ENCODE results near the gene PLEKHG2. TPM values are rescaled to one million over a fixed set of nuclear protein-coding genes. Genes with fewer than 3 reads are reported as not detected.
A peak's percentile ranks its signal among the peaks of the same experiment; 100 is the strongest.

Gene PLEKHG2
- total and polyA plus RNA-seq, 3 donors from 2014 or later: 22.6 to 32.8 (median 29.2) TPM

DNA sequence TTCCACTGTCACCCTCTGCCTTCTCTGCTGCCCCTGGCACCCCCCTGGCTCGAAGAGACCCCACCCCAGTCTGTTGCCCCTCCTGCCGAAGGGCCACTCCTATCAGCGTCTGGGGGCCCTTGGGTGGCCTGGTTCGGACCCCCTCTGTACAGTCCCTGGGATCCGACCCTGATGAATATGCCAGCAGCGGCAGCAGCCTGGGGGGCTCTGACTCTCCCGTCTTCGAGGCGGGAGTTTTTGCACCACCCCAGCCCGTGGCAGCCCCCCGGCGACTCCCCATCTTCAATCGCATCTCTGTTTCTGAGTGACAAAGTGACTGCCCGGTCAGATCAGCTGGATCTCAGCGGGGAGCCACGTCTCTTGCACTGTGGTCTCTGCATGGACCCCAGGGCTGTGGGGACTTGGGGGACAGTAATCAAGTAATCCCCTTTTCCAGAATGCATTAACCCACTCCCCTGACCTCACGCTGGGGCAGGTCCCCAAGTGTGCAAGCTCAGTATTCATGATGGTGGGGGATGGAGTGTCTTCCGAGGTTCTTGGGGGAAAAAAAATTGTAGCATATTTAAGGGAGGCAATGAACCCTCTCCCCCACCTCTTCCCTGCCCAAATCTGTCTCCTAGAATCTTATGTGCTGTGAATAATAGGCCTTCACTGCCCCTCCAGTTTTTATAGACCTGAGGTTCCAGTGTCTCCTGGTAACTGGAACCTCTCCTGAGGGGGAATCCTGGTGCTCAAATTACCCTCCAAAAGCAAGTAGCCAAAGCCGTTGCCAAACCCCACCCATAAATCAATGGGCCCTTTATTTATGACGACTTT is 3.9 kb upstream of the PLEKHG2 start:
- Histone ChIP-seq H3K27ac (peak overlapping the region; percentile 89 to 95), H3K27me3 (no peaks in the 10 kb centered on the region), H3K4me1 (peaks cover 33% of the 10 kb centered on the region), H3K4me3 (peak overlapping the region; percentile 68 to 92), H3K9me3 (no peaks in the 10 kb centered on the region), H3K36me3 (ENCODE audit: low read depth, missing control alignments) (no peaks in the 10 kb centered on the region)
- whole genome bisulfite sequencing, 2 donors: 11 to 43% methylated on average over 8 to 20 of the region's 20 CpGs
- intact Hi-C loops (cut with DNase I; ENCODE audit: low total_unique reads): no loop called here
- TF ChIP-seq, protein P1, sequence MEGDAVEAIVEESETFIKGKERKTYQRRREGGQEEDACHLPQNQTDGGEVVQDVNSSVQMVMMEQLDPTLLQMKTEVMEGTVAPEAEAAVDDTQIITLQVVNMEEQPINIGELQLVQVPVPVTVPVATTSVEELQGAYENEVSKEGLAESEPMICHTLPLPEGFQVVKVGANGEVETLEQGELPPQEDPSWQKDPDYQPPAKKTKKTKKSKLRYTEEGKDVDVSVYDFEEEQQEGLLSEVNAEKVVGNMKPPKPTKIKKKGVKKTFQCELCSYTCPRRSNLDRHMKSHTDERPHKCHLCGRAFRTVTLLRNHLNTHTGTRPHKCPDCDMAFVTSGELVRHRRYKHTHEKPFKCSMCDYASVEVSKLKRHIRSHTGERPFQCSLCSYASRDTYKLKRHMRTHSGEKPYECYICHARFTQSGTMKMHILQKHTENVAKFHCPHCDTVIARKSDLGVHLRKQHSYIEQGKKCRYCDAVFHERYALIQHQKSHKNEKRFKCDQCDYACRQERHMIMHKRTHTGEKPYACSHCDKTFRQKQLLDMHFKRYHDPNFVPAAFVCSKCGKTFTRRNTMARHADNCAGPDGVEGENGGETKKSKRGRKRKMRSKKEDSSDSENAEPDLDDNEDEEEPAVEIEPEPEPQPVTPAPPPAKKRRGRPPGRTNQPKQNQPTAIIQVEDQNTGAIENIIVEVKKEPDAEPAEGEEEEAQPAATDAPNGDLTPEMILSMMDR (IDR thresholded peaks at IDR 0.05): no peak
- TF ChIP-seq POLR2A (IDR thresholded peaks at IDR 0.05): no peak
- no peak for DNase-seq

DNA sequence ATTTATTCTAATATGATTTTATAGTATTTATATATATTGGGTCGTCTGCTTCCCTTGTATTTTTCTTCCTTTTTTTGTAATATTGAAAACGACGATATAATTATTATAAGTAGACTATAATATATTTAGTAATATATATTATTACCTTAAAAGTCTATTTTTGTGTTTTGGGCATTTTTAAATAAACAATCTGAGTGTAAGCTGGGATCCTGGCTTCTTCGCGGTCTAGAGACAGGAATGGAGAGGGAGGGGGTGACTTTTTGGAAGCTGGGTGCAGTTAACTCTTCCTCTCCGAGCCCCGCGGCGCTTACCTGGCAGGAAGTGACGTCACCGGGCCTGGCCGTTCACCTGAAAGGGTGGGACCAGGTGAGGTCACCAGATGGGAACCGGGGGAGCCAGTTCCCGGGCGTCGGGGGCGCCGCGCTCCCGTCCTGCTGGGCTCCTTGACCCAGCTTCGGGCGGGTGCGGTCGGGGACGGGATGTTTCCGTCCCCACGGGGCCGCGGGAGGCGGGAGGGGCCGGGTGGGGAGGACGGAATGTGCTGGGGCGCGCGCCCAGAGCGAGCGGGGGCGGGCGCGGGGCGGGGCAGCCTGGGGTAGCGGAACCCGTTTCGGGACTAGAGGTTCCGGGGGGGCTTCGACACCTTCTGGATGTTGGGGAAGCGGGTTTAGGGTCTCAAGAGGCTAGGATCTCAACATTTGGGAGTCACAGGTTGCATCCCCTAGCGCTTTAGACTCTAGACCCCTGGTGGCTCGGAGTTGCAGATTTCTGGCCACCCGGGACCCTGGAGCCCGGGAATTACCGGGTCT is 3.1 kb upstream of the PLEKHG2 start:
- intact Hi-C loops (cut with DNase I; ENCODE audit: low total_unique reads): no loop called here
- DNase-seq: peak; percentile 90
- H3K4me3 ChIP-seq: peak overlapping the region; percentile 68 to 92
- peaks cover 30% of the 10 kb centered on the region for H3K4me1 ChIP-seq
- no peaks in the 10 kb centered on the region for H3K36me3 ChIP-seq (ENCODE audit: low read depth, missing control alignments)
- no peak for TF ChIP-seq POLR2A (IDR thresholded peaks at IDR 0.05)
- TF ChIP-seq, protein P1 (IDR thresholded peaks at IDR 0.05): no peak
- WGBS, 2 donors: 1% methylated on average over 13 to 29 of the region's 52 CpGs
- H3K27me3 ChIP-seq: no peaks in the 10 kb centered on the region
- H3K27ac ChIP-seq: peak overlapping the region; percentile 89 to 95
- no peaks in the 10 kb centered on the region for H3K9me3 ChIP-seq

DNA sequence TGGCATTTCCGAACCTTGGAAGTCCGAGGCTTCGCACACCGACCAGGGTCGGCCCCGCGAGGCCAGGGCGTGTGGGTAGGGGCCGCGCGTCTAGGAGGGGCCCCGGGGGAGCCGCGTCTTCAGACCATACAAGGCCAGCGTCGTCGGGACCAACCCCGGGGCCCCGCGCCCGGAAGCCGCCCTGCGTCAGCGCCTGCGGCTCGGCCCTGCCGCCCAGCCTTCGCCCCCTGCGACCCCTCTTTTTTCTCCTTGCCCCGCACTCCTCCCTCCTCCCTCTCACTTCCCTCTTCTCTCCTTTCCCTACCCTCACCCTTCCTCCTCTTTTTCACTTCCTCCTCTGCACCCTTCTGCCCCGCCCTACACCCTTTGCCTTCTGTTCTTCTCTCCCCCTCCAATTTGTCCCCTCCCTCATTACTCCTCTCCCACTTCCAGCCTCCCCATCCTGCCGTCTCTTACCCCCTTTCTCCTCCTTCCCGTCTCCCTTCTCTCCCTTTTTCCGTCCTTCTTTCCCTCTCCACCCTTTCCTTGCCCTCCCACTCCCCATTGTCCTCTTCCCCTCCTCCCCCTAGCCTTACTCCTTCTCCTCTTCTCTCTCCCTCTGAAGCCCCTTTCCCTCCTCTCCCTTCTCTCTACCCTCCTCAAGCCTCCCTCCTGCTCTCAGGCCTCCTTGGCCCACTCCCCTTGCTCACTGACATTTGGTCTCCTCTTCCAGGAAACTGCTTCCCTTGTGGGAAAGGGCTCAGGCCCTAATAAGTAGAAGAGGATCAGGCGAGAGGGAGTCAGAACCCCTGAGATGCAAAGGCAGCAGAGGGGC is 2.2 kb upstream of the PLEKHG2 start:
- H3K9me3 ChIP-seq: no peaks in the 10 kb centered on the region
- 1% methylated on average over 20 to 26 of the region's 35 CpGs for WGBS, 2 donors
- H3K36me3 ChIP-seq (ENCODE audit: low read depth, missing control alignments): no peaks in the 10 kb centered on the region
- no peaks in the 10 kb centered on the region for H3K27me3 ChIP-seq
- H3K27ac ChIP-seq: peak overlapping the region; percentile 89 to 95
- peak overlapping the region; percentile 68 to 92 for H3K4me3 ChIP-seq
- H3K4me1 ChIP-seq: peaks cover 27% of the 10 kb centered on the region
- DNase-seq: peak; percentile 84
- intact Hi-C loops (cut with DNase I; ENCODE audit: low total_unique reads): no loop called here
- no peak for TF ChIP-seq POLR2A (IDR thresholded peaks at IDR 0.05)
- TF ChIP-seq, protein P1 (IDR thresholded peaks at IDR 0.05): no peak

DNA sequence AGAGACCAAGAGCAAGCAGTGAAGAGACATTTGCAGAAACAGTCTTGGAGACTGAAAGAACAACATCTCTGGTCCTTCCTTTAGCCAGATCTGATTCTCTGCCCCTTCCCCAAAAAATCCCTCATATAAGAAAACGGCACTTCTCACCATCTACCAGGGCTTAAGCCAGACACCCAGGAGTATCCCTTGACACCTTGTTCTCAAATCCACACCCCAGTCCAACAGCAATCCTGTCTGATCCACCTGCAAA is 1.7 kb upstream of the PLEKHG2 start:
- H3K36me3 ChIP-seq (ENCODE audit: low read depth, missing control alignments): no peaks in the 10 kb centered on the region
- intact Hi-C loops (cut with DNase I; ENCODE audit: low total_unique reads): no loop called here
- H3K27ac ChIP-seq: peak overlapping the region; percentile 89 to 95
- TF ChIP-seq, protein P1 (IDR thresholded peaks at IDR 0.05): no peak
- no peak for TF ChIP-seq POLR2A (IDR thresholded peaks at IDR 0.05)
- no peaks in the 10 kb centered on the region for H3K9me3 ChIP-seq
- H3K4me1 ChIP-seq: peaks cover 22% of the 10 kb centered on the region
- no peak for DNase-seq
- 33 to 57% methylated on average over 1 of the region's 1 CpG for WGBS, 2 donors
- peak overlapping the region; percentile 68 to 92 for H3K4me3 ChIP-seq
- no peaks in the 10 kb centered on the region for H3K27me3 ChIP-seq
